Testis (tissue), 3 donors: ENCODE measurements around the gene ELOVL3. TPM values are rescaled to one million over a fixed set of nuclear protein-coding genes. Genes with fewer than 3 reads are reported as not detected.

ENCODE experiments used
- DNase-seq: peaks from one replicate; pipeline ENCODE4 v3.0.0-alpha.2; 2019
- H3K27ac ChIP-seq, 2 donors: fragments of 200-600 bp; sonication (generic); one replicate each; pipeline ENCODE4 v1.5.1; 2019
- H3K27me3 ChIP-seq: fragments of 200-600 bp; sonication (generic); one replicate; pipeline ENCODE4 v1.5.1; 2019
- H3K36me3 ChIP-seq: fragments of 200-600 bp; sonication (generic); one replicate; pipeline ENCODE4 v1.5.1; 2017; ENCODE audit warnings: low read depth; ENCODE audit errors: missing control alignments
- H3K4me1 ChIP-seq: fragments of 200-600 bp; sonication (generic); one replicate; pipeline ENCODE4 v1.5.1; 2019
- H3K4me3 ChIP-seq, 2 donors: fragments of 200-600 bp; sonication (generic); one replicate each; pipeline ENCODE4 v1.5.1; 2017 to 2019
- H3K9me3 ChIP-seq: fragments of 200-600 bp; sonication (generic); one replicate; pipeline ENCODE4 v1.5.1; 2017
- POLR2A ChIP-seq: fragments of 450-650 bp; IDR thresholded peaks from one replicate; pipeline ENCODE4 v1.6.1; 2017; ENCODE audit warnings: antibody characterized with exemption, mild to moderate bottlenecking, moderate library complexity
- WGBS, 2 donors: methylation state at CpG; one replicate each; pipeline ENCODE4 v1.1.5; 2018; 5-methylcytosine and 5-hydroxymethylcytosine counted together
- intact Hi-C: fragments of 100-400 bp; cut with DNase I; formaldehyde crosslinking; loops from one replicate; pipeline ENCODE4 v1.15.1; 2023; ENCODE audit warnings: low total_unique reads
- polyA plus RNA-seq: library from polyadenylated mRNA; stranded (reverse); fragments of 350-450 nt; fragmentation: Illumina TruSeq; extraction: RNeasy Lipid Tissue Mini Kit (QIAGEN cat#74804); gene quantifications from one replicate; pipeline ENCODE4 v1.2.3, GENCODE V29; 2014; ENCODE audit warnings: low read depth, low replicate concordance; ENCODE audit not compliant: insufficient read depth
- total RNA-seq, 2 donors: library from RNA; depleted of rRNA; stranded (reverse); fragments of >200 nt; gene quantifications; one replicate each; pipeline ENCODE4 v1.2.3, GENCODE V29; 2016
- TF ChIP-seq, protein P1 (sequence below), 3 experiments: fragments of 450-650 bp in 2 of 3; fragments of 200-600 bp in 1 of 3; sonication (generic) in 1 of 3; IDR thresholded peaks; one replicate each; pipeline ENCODE4 v1.5.1; 2016 to 2019; ENCODE audit warnings: antibody characterized with exemption in 3 of 3, mild to moderate bottlenecking in 2 of 3, moderate library complexity in 1 of 3

Gene ELOVL3
- total and polyA plus RNA-seq, 3 donors from 2014 or later: 1.5 to 5.0 (median 2.8) TPM

DNA sequence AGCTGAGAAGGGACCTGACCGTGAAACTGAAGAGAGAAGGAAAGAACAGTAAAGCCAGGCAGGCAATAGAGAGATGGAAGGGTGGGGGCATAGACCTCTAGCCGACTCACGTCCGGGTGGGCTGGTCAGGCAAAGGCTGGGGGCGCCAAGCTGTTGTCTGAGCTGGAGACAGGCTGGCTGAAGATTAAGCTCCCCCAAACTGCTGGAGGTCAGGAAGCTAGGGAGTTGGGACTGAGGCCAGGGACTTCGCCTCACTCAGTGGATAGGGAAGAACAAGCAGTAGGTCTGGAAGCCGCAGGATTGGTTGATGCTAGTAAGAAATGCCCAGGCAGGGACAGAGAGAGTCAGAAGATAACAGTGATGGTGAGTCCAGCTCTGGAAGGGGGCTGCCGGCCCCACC, 9.9 kb downstream of the ELOVL3 start:
- Histone ChIP-seq H3K4me3 (no peak overlapping the region), H3K4me1 (peaks cover 13% of the 10 kb centered on the region), H3K27ac (no peak overlapping the region), H3K9me3 (no peaks in the 10 kb centered on the region), H3K36me3 (no peaks in the 10 kb centered on the region), H3K27me3 (no peaks in the 10 kb centered on the region)
- WGBS, 2 donors: 55 to 74% methylated on average over 8 of the region's 8 CpGs
- intact Hi-C loops: no loop called here
- no peak for DNase-seq
- no peak for TF ChIP-seq POLR2A
- TF ChIP-seq, protein P1, sequence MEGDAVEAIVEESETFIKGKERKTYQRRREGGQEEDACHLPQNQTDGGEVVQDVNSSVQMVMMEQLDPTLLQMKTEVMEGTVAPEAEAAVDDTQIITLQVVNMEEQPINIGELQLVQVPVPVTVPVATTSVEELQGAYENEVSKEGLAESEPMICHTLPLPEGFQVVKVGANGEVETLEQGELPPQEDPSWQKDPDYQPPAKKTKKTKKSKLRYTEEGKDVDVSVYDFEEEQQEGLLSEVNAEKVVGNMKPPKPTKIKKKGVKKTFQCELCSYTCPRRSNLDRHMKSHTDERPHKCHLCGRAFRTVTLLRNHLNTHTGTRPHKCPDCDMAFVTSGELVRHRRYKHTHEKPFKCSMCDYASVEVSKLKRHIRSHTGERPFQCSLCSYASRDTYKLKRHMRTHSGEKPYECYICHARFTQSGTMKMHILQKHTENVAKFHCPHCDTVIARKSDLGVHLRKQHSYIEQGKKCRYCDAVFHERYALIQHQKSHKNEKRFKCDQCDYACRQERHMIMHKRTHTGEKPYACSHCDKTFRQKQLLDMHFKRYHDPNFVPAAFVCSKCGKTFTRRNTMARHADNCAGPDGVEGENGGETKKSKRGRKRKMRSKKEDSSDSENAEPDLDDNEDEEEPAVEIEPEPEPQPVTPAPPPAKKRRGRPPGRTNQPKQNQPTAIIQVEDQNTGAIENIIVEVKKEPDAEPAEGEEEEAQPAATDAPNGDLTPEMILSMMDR (IDR thresholded peaks at IDR 0.05): no peak

- Histone ChIP-seq H3K27ac (no peak overlapping the region), H3K4me3 (no peak overlapping the region), H3K9me3 (no peaks in the 10 kb centered on the region), H3K27me3 (no peaks in the 10 kb centered on the region), H3K36me3 (no peaks in the 10 kb centered on the region), H3K4me1 (peaks cover 14% of the 10 kb centered on the region)
- WGBS, 2 donors: 76 to 90% methylated on average over 4 of the region's 4 CpGs
- intact Hi-C loops: no loop called here
- no peak for DNase-seq
- TF ChIP-seq, protein P1 (IDR thresholded peaks at IDR 0.05): no peak
- no peak for TF ChIP-seq POLR2A
These were observed 11.7 kb downstream of the ELOVL3 start for GRCh38 chr10:102237711-102238252.

GRCh38 chr10:102240467-102241031, 14.4 kb downstream of the ELOVL3 start:
- H3K36me3 ChIP-seq: no peaks in the 10 kb centered on the region
- H3K9me3 ChIP-seq: no peaks in the 10 kb centered on the region
- no peak overlapping the region for H3K27ac ChIP-seq
- H3K4me1 ChIP-seq: peaks cover 20% of the 10 kb centered on the region
- peak overlapping the region; percentile 56 to 62 for H3K4me3 ChIP-seq
- intact Hi-C loops: no loop called here
- 6 to 21% methylated on average over 17 to 38 of the region's 39 CpGs for WGBS, 2 donors
- TF ChIP-seq POLR2A: no peak
- TF ChIP-seq, protein P1 (IDR thresholded peaks at IDR 0.05): no peak
- no peak for DNase-seq
- H3K27me3 ChIP-seq: no peaks in the 10 kb centered on the region

DNA sequence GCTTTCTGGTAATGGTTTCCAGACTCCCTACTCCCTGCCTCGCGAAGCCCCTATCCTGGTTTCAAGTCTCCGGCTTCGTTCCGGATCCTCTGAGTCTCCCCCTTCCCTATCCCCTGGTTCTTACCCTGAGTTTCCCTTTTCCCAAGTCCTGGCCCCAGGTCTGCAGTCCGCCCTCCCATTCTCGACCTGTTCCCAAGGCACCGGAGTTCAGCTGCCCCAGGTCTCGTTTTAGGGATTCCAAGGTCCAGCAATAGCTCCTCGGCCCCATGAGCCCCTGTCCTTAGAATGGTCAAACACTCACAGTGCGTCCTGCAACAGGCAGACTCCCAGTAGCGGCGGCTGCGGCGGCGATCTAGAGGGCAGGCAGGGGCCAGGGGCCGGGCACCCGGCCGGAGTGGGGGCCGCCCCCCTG, 14.9 kb downstream of the ELOVL3 start:
- Histone ChIP-seq H3K4me1 (peaks cover 22% of the 10 kb centered on the region), H3K36me3 (no peaks in the 10 kb centered on the region), H3K9me3 (no peaks in the 10 kb centered on the region), H3K4me3 (peak overlapping the region; percentile 56 to 62), H3K27ac (no peak overlapping the region), H3K27me3 (no peaks in the 10 kb centered on the region)
- intact Hi-C loops: no loop called here
- TF ChIP-seq, protein P1 (IDR thresholded peaks at IDR 0.05): no peak
- TF ChIP-seq POLR2A: no peak
- no peak for DNase-seq
- WGBS, 2 donors: 1 to 2% methylated on average over 10 to 20 of the region's 20 CpGs
